Measurements from ENCODE around the gene MPPED1. TPM values are rescaled to one million over a fixed set of nuclear protein-coding genes. Genes with fewer than 3 reads are reported as not detected.

The MPPED1 gene
- total and polyA plus RNA-seq, 8 donors = 0.19 to 1.5 (median 0.47) TPM; not detected in 4

GRCh38 chr22:43387815-43388214 is 24.0 kb upstream of the MPPED1 start:
- Histone ChIP-seq H3K36me3 (no peaks in the 10 kb centered on the region), H3K27me3 (peaks cover 0 to 27% (median 8%) of the 10 kb centered on the region in 3 donors), H3K4me1 (peaks cover 0 to 17% (median 9%) of the 10 kb centered on the region in 4 donors), H3K9me3 (no peaks in the 10 kb centered on the region), H3K27ac (no peak overlapping the region), H3K4me3 (no peak overlapping the region)
- WGBS, 5 donors = 45 to 61% (median 49%) methylated on average over 7 of the region's 7 CpGs
- TF ChIP-seq CTCF (IDR thresholded peaks at IDR 0.05) (no peak), EP300 (IDR thresholded peaks at IDR 0.05) (no peak), POLR2A (IDR thresholded peaks at IDR 0.05) (no peak), POLR2AphosphoS5 (IDR thresholded peaks at IDR 0.05) (no peak)
- intact Hi-C loops (cut with DNase I; ENCODE audit: low total_unique reads) = loop anchor here (10.0 kb wide), 1 partner anchor 113 kb away; no protein-coding TSS in a partner anchor
- peak in 1 of 2 donors; percentile 3 for DNase-seq

- intact Hi-C loops (cut with DNase I; ENCODE audit: low total_unique reads) = loop anchor here (10.0 kb wide), 1 partner anchor 114 kb away; no protein-coding TSS in a partner anchor
- 5 to 16% (median 7%) methylated on average over 9 to 17 of the region's 17 CpGs for WGBS, 5 donors
These were observed 23.4 kb upstream of the MPPED1 start for GRCh38 chr22:43388420-43388851.

GRCh38 chr22:43389227-43389836 is 22.5 kb upstream of the MPPED1 start:
- DNase-seq = no peak
- intact Hi-C loops (cut with DNase I; ENCODE audit: low total_unique reads) = loop anchor here (10.0 kb wide), 1 partner anchor 115 kb away; no protein-coding TSS in a partner anchor
- H3K27ac ChIP-seq = no peak overlapping the region
- H3K27me3 ChIP-seq = peaks cover 0 to 27% (median 8%) of the 10 kb centered on the region in 3 donors
- TF ChIP-seq POLR2A (IDR thresholded peaks at IDR 0.05) (no peak), EP300 (IDR thresholded peaks at IDR 0.05) (no peak), POLR2AphosphoS5 (IDR thresholded peaks at IDR 0.05) (no peak), CTCF (IDR thresholded peaks at IDR 0.05) (no peak)
- H3K4me1 ChIP-seq = peaks cover 0 to 17% (median 9%) of the 10 kb centered on the region in 4 donors
- H3K9me3 ChIP-seq = no peaks in the 10 kb centered on the region
- 77 to 84% (median 80%) methylated on average over 7 to 8 of the region's 8 CpGs for WGBS, 5 donors
- no peaks in the 10 kb centered on the region for H3K36me3 ChIP-seq
- no peak overlapping the region for H3K4me3 ChIP-seq

More at GRCh38 chr22:43388420-43388851, 23.4 kb upstream of the MPPED1 start:
- TF ChIP-seq POLR2AphosphoS5 (IDR thresholded peaks at IDR 0.05) (no peak), CTCF (IDR thresholded peaks at IDR 0.05) (peak in 6 of 7 experiments; percentile 5 to 99 (median 96))
- Histone ChIP-seq H3K36me3 (no peaks in the 10 kb centered on the region), H3K4me3 (no peak overlapping the region), H3K27me3 (peaks cover 0 to 27% (median 8%) of the 10 kb centered on the region in 3 donors), H3K9me3 (no peaks in the 10 kb centered on the region), H3K27ac (no peak overlapping the region), H3K4me1 (peaks cover 0 to 17% (median 9%) of the 10 kb centered on the region in 4 donors)
- peak; percentile 82 to 92 for DNase-seq

GRCh38 chr22:43390166-43390565 is 21.6 kb upstream of the MPPED1 start:
- no peaks in the 10 kb centered on the region for H3K36me3 ChIP-seq
- H3K9me3 ChIP-seq = no peaks in the 10 kb centered on the region
- intact Hi-C loops (cut with DNase I; ENCODE audit: low total_unique reads) = no loop called here
- DNase-seq = no peak
- no peak overlapping the region for H3K27ac ChIP-seq
- peaks cover 0 to 17% (median 9%) of the 10 kb centered on the region in 4 donors for H3K4me1 ChIP-seq
- TF ChIP-seq CTCF (IDR thresholded peaks at IDR 0.05) (no peak), POLR2A (IDR thresholded peaks at IDR 0.05) (no peak), POLR2AphosphoS5 (IDR thresholded peaks at IDR 0.05) (no peak), EP300 (IDR thresholded peaks at IDR 0.05) (no peak)
- H3K27me3 ChIP-seq = peaks cover 0 to 24% (median 8%) of the 10 kb centered on the region in 3 donors
- no peak overlapping the region for H3K4me3 ChIP-seq
- WGBS, 5 donors = 84 to 96% (median 91%) methylated on average over 3 of the region's 3 CpGs
